OCI-LY3 (cell line): ENCODE data around the gene VCAN.

ENCODE experiments used
- CTCF ChIP-seq: fragments of 200-600, 300-600 bp; sonication (generic); IDR thresholded peaks from 2 replicates; pipeline ENCODE4 v1.5.1; 2014; ENCODE audit warnings: antibody characterized with exemption, low read length, low read depth
- EZH2phosphoT487 ChIP-seq: fragments of 200-600 bp; shearing (Covaris generic); IDR thresholded peaks from 2 replicates; pipeline ENCODE4 v1.6.1; 2018; ENCODE audit warnings: antibody characterized with exemption, mixed run types, low read depth

GRCh38 chr5:83614841-83615240 lies 143.3 kb downstream of the VCAN start:
- TF ChIP-seq CTCF (no peak), EZH2phosphoT487 (no peak)
